Peyer's patch (tissue), 4 donors: ENCODE data around the gene IFIH1. TPM values are rescaled to one million over a fixed set of nuclear protein-coding genes. Genes with fewer than 3 reads are reported as not detected.
A peak's percentile ranks its signal among the peaks of the same experiment; 100 is the strongest.

ENCODE experiments used
- DNase-seq, 3 donors: peaks; one replicate each; pipeline ENCODE4 v3.0.0-alpha.2; 2017 to 2019
- H3K27ac ChIP-seq, 4 donors: fragments of 200-600 bp; sonication (generic); one replicate each; pipeline ENCODE4 v1.5.1; 2016 to 2019
- H3K27me3 ChIP-seq, 2 donors: fragments of 200-600 bp; sonication (generic); one replicate each; pipeline ENCODE4 v1.5.1; 2019
- H3K36me3 ChIP-seq, 3 donors: fragments of 200-600 bp; sonication (generic); one replicate each; pipeline ENCODE4 v1.5.1; 2016 to 2019
- H3K4me1 ChIP-seq, 4 donors: fragments of 200-600 bp; sonication (generic); one replicate each; pipeline ENCODE4 v1.5.1; 2016 to 2019
- H3K4me3 ChIP-seq, 4 donors: fragments of 200-600 bp; sonication (generic); 1 replicate in 3 of 4; 2 replicates in 1 of 4; pipeline ENCODE4 v1.5.1; 2016 to 2019; ENCODE audit warnings: mild to moderate bottlenecking in 1 of 4
- H3K9me3 ChIP-seq, 4 donors: fragments of 200-600 bp; sonication (generic); one replicate each; pipeline ENCODE4 v1.5.1; 2016 to 2019; ENCODE audit warnings: mild to moderate bottlenecking in 1 of 4
- POLR2A ChIP-seq, 2 donors: fragments of 450-650 bp; IDR thresholded peaks; one replicate each; pipeline ENCODE4 v1.5.1; 2017; ENCODE audit warnings: antibody characterized with exemption in 2 of 2, mild to moderate bottlenecking in 2 of 2, moderate library complexity in 2 of 2
- total RNA-seq, 4 donors: library from RNA; depleted of rRNA; stranded (reverse); fragments of >200 nt; gene quantifications; one replicate each; pipeline ENCODE4 v1.1.0, GENCODE V29; 2016
- TF ChIP-seq, protein P1 (sequence below), 6 experiments: fragments of 450-650 bp in 4 of 6; fragments of 200-600 bp in 2 of 6; sonication (generic) in 1 of 6; IDR thresholded peaks; one replicate each; pipeline ENCODE4 v1.5.1; 2017 to 2019; ENCODE audit warnings: antibody characterized with exemption in 6 of 6, mild to moderate bottlenecking in 3 of 6, moderate library complexity in 1 of 6

IFIH1 gene
- total RNA-seq, 4 donors from 2014 or later: 25.4 to 68.5 (median 30.6) TPM

DNA sequence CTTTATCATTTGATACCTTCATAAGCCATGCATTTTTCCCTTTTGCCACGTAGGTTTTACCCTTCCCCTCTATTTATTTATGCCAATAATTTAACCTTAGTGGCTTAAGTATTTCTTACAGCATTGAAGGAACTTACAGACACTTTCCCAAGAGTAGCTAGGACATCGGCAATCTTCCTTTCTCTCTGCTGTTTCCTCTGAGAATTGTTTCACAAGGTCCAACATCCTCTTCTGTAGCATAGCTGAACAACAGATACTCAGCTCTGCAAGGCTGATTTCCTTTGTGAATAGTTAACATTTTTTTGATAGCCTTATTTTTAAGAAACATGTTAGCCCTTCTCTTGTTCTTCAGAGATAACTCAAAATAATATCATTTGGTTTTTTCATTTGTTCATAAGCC lies 24.4 kb upstream of the IFIH1 start:
- Histone ChIP-seq H3K9me3 (no peaks in the 10 kb centered on the region), H3K4me1 (no peaks in the 10 kb centered on the region), H3K4me3 (no peak overlapping the region), H3K27me3 (no peaks in the 10 kb centered on the region), H3K36me3 (no peaks in the 10 kb centered on the region), H3K27ac (no peak overlapping the region)
- DNase-seq: no peak
- TF ChIP-seq, protein P1, sequence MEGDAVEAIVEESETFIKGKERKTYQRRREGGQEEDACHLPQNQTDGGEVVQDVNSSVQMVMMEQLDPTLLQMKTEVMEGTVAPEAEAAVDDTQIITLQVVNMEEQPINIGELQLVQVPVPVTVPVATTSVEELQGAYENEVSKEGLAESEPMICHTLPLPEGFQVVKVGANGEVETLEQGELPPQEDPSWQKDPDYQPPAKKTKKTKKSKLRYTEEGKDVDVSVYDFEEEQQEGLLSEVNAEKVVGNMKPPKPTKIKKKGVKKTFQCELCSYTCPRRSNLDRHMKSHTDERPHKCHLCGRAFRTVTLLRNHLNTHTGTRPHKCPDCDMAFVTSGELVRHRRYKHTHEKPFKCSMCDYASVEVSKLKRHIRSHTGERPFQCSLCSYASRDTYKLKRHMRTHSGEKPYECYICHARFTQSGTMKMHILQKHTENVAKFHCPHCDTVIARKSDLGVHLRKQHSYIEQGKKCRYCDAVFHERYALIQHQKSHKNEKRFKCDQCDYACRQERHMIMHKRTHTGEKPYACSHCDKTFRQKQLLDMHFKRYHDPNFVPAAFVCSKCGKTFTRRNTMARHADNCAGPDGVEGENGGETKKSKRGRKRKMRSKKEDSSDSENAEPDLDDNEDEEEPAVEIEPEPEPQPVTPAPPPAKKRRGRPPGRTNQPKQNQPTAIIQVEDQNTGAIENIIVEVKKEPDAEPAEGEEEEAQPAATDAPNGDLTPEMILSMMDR (IDR thresholded peaks at IDR 0.05): no peak
- no peak for TF ChIP-seq POLR2A (IDR thresholded peaks at IDR 0.05)

DNA sequence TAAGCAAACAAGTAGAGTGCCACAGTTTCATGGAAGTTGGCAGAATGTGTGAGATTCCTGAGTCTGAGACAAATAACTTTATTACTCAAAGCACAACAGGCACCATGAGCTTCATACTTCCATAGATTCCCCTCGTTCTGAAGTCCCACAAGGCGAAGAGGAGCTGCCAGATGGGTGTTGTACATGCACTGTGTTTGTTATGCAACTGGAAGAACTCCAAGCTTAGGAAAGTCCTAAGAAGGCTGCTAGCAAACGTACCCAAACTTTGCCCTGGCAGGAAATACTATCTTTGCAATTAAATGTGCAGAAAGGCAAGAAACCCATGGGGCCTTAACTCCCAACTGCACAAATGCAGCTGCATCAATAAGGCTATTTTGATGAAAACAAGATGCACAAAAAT lies 23.8 kb upstream of the IFIH1 start:
- H3K27me3 ChIP-seq: no peaks in the 10 kb centered on the region
- no peak overlapping the region for H3K27ac ChIP-seq
- no peaks in the 10 kb centered on the region for H3K9me3 ChIP-seq
- H3K36me3 ChIP-seq: no peaks in the 10 kb centered on the region
- no peaks in the 10 kb centered on the region for H3K4me1 ChIP-seq
- no peak for DNase-seq
- TF ChIP-seq, protein P1 (IDR thresholded peaks at IDR 0.05): no peak
- TF ChIP-seq POLR2A (IDR thresholded peaks at IDR 0.05): no peak
- H3K4me3 ChIP-seq: no peak overlapping the region

DNA sequence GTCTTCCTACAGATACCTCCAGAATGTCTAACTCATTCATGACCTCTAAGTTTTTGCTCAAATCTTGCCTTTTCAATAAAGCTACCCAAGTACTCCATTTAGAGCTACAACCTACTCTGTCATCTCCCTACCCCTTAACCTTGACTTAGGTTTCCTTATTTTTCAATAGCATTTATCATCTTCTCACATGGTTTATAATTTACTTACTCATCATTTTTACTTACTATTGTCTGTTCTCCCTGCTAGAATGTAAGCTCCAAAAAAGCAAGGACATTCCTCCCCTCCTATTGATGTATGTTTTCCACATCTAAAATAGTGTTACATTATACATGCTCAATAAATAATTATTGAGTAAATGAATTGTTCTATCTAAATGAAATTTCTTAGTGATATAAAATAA lies 22.3 kb upstream of the IFIH1 start:
- no peak for DNase-seq
- Histone ChIP-seq H3K4me1 (no peaks in the 10 kb centered on the region), H3K36me3 (no peaks in the 10 kb centered on the region), H3K27ac (no peak overlapping the region), H3K4me3 (no peak overlapping the region), H3K9me3 (no peaks in the 10 kb centered on the region), H3K27me3 (no peaks in the 10 kb centered on the region)
- no peak for TF ChIP-seq POLR2A (IDR thresholded peaks at IDR 0.05)
- TF ChIP-seq, protein P1 (IDR thresholded peaks at IDR 0.05): no peak

DNA sequence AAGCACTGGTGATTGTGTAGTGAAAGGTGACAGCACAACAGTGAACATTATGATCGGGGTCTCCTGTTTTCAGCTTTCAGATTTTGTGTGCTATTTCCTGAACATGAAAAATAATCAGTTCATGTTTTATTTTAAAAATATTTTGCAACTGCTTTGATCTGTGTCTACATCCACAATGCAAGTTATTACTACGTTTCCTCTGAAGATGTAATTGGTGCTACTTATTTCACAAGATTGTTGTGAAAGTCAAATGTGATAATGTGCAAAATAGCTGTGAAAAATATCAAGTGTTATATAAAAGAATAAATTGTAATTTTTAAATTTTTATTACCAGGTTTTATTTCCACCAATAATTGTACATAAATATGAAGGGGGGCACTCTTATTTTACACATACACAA lies 19.4 kb upstream of the IFIH1 start:
- no peaks in the 10 kb centered on the region for H3K27me3 ChIP-seq
- H3K4me3 ChIP-seq: no peak overlapping the region
- H3K27ac ChIP-seq: no peak overlapping the region
- no peaks in the 10 kb centered on the region for H3K4me1 ChIP-seq
- no peaks in the 10 kb centered on the region for H3K9me3 ChIP-seq
- no peak for TF ChIP-seq POLR2A (IDR thresholded peaks at IDR 0.05)
- TF ChIP-seq, protein P1 (IDR thresholded peaks at IDR 0.05): no peak
- no peak for DNase-seq
- no peaks in the 10 kb centered on the region for H3K36me3 ChIP-seq

DNA sequence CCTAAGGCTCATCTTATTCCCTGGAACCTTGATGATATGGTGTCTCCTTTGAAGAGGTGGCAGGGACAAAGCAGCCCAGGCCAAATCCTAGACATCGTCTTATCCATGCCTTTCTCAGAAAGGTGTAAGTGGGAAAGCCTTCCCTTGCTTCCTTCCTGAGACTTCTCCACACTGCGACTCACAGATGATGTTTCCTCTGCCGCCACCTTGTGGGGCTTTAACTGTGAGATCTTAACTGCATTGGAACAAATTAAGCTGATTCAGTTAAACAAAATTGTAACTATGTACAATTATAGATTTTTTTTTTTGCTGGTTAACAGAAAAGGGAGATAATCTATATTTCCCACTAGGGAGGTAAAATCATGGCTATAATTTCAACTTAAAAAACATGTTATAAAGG lies 15.5 kb upstream of the IFIH1 start:
- DNase-seq: peak in 2 of 3 donors; percentile 30 to 76
- no peak overlapping the region for H3K4me3 ChIP-seq
- H3K27ac ChIP-seq: no peak overlapping the region
- H3K4me1 ChIP-seq: no peaks in the 10 kb centered on the region
- no peaks in the 10 kb centered on the region for H3K9me3 ChIP-seq
- TF ChIP-seq, protein P1 (IDR thresholded peaks at IDR 0.05): peak in 4 of 6 experiments; percentile 29 to 61 (median 54)
- TF ChIP-seq POLR2A (IDR thresholded peaks at IDR 0.05): no peak
- H3K36me3 ChIP-seq: no peaks in the 10 kb centered on the region
- no peaks in the 10 kb centered on the region for H3K27me3 ChIP-seq

DNA sequence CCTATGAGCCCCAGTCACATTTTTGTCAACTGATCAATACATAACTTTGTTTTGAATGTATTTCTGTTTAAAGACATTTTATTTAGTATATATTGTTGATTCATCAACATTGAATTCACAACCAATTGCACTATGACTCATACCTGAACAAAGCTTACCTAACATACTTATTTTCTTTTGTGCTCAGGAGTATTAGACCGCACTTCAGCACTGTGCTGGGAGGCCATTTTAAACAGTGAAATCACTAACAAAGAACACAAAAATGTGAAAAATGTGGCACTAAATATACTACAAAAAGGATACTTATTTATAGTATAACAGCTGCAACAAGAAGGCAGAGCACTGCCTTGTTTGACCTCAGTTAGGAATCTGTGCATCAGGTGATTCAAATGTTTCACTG lies 12.4 kb upstream of the IFIH1 start:
- no peak for DNase-seq
- TF ChIP-seq, protein P1 (IDR thresholded peaks at IDR 0.05): no peak
- TF ChIP-seq POLR2A (IDR thresholded peaks at IDR 0.05): no peak
- H3K9me3 ChIP-seq: no peaks in the 10 kb centered on the region
- no peak overlapping the region for H3K27ac ChIP-seq
- no peaks in the 10 kb centered on the region for H3K36me3 ChIP-seq
- no peaks in the 10 kb centered on the region for H3K4me1 ChIP-seq
- no peak overlapping the region for H3K4me3 ChIP-seq
- no peaks in the 10 kb centered on the region for H3K27me3 ChIP-seq
